ENCODE measurements around the gene SOX6. TPM values are rescaled to one million over a fixed set of nuclear protein-coding genes. Genes with fewer than 3 reads are reported as not detected.

Gene SOX6
- total RNA-seq, 1 donor from 2014 or later = not detected

GRCh38 chr11:16321148-16321547 lies 35.2 kb downstream of the SOX6 start:
- intact Hi-C loops (cut with micrococcal nuclease) = no loop called here

DNA sequence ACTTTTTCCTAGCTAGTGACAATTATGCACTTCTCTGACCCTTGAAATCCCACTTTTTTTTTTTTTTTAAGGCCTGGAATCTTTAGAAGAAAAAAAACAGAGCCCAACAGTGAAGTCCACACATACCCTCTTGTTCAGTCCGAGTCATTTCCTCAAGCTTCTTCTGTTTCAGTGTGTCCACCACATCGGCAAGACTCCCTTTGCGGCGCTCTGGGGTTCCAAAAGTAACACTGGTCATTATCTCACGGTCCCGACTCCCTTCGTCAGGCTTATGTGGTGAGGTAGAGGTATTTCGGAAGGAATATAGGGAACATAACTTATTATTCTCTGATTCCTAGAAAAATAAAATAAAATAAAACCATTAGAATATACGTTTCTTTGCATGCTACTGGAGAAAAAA lies 38.0 kb downstream of the SOX6 start:
- intact Hi-C loops (cut with micrococcal nuclease) = no loop called here

DNA sequence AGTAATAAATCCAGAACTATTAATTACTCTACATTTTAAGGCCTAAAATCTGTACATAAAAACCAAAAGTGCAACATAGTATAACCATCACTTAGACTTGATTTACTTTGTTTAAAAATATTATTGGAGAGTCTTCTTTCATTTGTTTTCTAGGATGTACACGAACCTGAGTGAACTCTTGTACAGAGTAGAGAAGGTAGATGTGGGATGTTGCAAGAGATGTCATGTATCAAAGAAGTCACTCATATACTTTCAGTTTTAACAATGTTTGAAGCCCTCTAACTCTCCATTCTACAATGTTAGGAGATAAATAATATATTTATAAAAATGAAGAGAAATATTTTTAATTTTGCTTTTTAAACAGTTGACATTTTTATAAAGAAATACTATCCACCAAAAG lies 38.6 kb downstream of the SOX6 start:
- intact Hi-C loops (cut with micrococcal nuclease) = no loop called here

GRCh38 chr11:16313846-16314245 lies 42.5 kb downstream of the SOX6 start:
- intact Hi-C loops (cut with micrococcal nuclease) = no loop called here

GRCh38 chr11:16312233-16312765 lies 44.0 kb downstream of the SOX6 start:
- intact Hi-C loops (cut with micrococcal nuclease) = no loop called here

- intact Hi-C loops (cut with micrococcal nuclease) = no loop called here
Measured at GRCh38 chr11:16311831-16312230, 44.5 kb downstream of the SOX6 start.

GRCh38 chr11:16310943-16311342 lies 45.4 kb downstream of the SOX6 start:
- intact Hi-C loops (cut with micrococcal nuclease) = no loop called here

DNA sequence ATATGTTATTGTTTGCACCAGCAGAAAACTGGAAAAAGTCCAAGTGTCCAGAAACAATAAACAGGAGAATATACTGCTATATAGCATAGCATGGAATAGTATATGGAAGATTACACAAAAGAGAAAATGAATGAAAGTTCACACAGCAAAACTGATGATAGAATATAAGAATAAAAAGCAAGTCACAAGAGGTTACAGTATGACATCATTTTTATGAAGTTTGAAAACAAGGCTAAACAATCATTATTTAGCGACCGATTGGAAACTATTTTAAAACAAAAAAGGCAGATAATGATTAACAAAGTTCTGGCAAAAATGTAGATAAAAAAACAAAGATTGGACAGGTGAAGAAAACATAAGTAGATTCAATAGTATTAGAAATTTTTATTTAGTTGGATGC lies 47.1 kb downstream of the SOX6 start:
- intact Hi-C loops (cut with micrococcal nuclease) = no loop called here

GRCh38 chr11:16301462-16301861 lies 54.9 kb downstream of the SOX6 start:
- intact Hi-C loops (cut with micrococcal nuclease) = no loop called here

DNA sequence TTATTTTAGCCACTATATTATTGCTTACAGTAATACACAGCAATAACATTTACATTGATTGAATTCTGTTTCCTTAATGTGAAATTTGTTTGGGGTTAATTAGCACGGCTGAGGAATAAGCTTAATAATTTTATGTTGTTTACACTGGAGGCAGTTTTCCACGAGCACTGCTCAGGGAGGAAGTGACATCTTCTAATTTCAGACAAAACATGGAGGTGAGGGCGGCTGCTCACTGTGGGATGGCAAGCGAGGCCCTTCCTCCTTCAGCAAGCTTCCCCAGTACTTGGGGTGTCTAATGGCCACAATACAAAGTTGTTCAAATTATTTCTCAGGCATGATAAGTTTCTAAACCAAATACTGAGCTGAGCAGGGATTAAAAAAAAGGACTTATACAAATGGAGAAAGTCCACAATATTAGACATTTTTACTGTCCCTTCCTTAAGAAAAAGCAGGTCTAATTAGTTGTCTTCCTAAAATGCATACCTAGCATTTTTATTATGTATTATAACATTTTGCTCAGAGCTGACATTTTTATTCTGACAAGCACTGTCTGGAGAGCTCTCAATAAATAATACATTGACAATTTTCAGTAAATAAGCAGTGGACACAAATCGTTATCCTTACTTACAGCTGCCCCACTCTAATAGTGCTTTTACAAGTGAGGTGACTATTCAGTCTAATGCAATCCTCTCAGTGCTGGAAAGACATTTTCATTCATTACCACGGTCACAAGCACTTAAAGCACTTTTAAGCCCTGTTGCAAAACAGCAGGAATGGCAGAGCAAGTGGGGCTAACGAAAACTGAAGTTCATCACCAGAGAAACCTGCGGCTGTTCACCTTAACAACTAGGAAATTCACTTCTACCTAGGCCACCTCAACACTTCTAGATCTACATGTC lies 56.2 kb downstream of the SOX6 start:
- intact Hi-C loops (cut with micrococcal nuclease) = no loop called here

- intact Hi-C loops (cut with micrococcal nuclease) = no loop called here
Measured at GRCh38 chr11:16299390-16299789, 57.0 kb downstream of the SOX6 start.

- intact Hi-C loops (cut with micrococcal nuclease) = no loop called here
Measured at GRCh38 chr11:16297332-16297731, 59.0 kb downstream of the SOX6 start.

GRCh38 chr11:16296273-16296672 lies 60.1 kb downstream of the SOX6 start:
- intact Hi-C loops (cut with micrococcal nuclease) = no loop called here

DNA sequence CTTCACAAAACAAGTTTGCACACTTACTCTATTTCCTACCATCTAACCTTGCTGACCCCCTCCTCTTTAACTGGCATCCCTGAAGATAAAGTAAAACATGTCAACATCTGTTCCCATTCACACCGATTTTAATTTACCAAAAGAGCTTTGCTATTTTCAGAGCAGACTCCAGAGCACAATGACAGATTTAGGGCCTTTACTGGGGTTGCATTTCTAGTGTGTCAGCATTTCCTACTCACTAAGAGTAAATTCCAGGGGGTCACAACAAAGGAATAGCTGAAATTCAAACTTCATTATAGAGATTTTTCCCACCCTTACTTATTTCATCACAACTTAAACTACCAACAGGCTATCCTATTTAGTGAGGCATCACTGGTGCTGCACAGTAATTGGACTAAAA lies 60.8 kb downstream of the SOX6 start:
- intact Hi-C loops (cut with micrococcal nuclease) = no loop called here

- intact Hi-C loops (cut with micrococcal nuclease) = no loop called here
Measured at GRCh38 chr11:16293204-16293681, 63.1 kb downstream of the SOX6 start.

GRCh38 chr11:16292167-16292859 lies 64.0 kb downstream of the SOX6 start:
- intact Hi-C loops (cut with micrococcal nuclease) = no loop called here

GRCh38 chr11:16291729-16292128 lies 64.6 kb downstream of the SOX6 start:
- intact Hi-C loops (cut with micrococcal nuclease) = no loop called here

- intact Hi-C loops (cut with micrococcal nuclease) = no loop called here
Measured at GRCh38 chr11:16289541-16289940, 66.8 kb downstream of the SOX6 start.

DNA sequence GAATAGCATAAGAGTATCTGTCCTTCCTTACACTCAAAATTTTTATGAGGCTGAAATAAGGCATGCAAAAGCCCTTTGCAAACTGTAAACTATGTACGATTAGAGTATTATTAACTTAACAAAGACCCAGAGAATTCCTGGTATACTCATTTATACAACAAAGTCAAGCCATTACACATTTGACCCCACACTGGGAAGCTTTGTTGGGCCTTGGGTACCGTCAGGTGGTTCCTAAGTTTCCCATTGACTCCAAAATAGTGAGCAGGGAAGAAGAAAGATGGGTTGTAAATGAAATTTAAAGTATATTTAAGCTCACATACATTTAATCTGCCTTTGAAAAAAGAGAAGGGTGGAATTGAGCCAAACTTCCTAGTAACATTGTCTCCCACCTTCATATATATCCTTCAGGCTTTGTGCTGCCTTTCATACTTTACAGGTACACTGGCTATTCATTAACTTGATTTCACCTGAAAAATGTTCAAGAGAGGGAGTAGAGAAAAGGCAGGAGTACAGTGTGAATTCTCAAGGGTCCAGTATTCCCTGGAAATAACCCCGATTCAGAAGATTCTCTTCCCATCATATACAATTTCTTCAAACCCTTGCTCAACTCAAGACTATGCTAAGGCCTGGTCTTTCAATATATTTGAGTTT lies 68.6 kb downstream of the SOX6 start:
- intact Hi-C loops (cut with micrococcal nuclease) = no loop called here

- intact Hi-C loops (cut with micrococcal nuclease) = no loop called here
Measured at GRCh38 chr11:16286095-16286494, 70.3 kb downstream of the SOX6 start.

- intact Hi-C loops (cut with micrococcal nuclease) = no loop called here
Measured at GRCh38 chr11:16280256-16280682, 76.1 kb downstream of the SOX6 start.

DNA sequence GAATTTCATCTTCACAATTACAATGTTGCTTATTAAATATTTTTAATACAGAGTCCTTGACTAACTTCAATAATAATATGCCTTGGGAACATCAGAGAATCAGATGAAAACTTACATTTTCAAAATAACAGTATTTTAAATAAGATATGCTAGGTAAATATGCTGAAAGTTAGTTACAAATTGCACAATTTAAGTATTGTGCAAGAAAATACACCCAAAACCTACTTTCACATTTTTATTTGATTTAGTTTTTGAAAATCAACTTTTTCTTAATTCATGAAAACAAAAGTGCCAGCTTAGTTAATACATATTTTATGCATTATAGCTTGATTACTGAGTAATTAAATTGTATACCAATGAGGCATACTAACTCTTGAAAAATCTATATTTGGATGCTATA lies 76.8 kb downstream of the SOX6 start:
- intact Hi-C loops (cut with micrococcal nuclease) = no loop called here

Data from T-helper 2 cell treated with Interferon-gamma antibody and Interleukin-4, amounts not matched to agents 100 ng/mL and 5 ng/mL, for 36 hours (primary cell).